HUES48 (cell line): ENCODE results near the gene SGCA.

Experiments
- H3K27ac ChIP-seq: one replicate; pipeline ENCODE4 v1.7.0; 2013; ENCODE audit warnings: low read depth, low read length, inconsistent platforms
- H3K27me3 ChIP-seq: 2 replicates; pipeline ENCODE4 v1.6.1; 2013; ENCODE audit warnings: mild to moderate bottlenecking, low read length; ENCODE audit not compliant: control insufficient read depth, insufficient read depth
- H3K36me3 ChIP-seq: 2 replicates; pipeline ENCODE4 v1.6.1; 2013; ENCODE audit warnings: low read length; ENCODE audit not compliant: control insufficient read depth, insufficient read depth
- H3K4me1 ChIP-seq: 2 replicates; pipeline ENCODE4 v1.6.1; 2013; ENCODE audit warnings: mild to moderate bottlenecking, low read length; ENCODE audit not compliant: control insufficient read depth, insufficient read depth
- H3K4me3 ChIP-seq: 2 replicates; pipeline ENCODE4 v1.5.1; 2013; ENCODE audit warnings: mild to moderate bottlenecking, low read depth, low read length
- H3K9ac ChIP-seq: 2 replicates; pipeline ENCODE4 v1.6.1; 2013; ENCODE audit warnings: mild to moderate bottlenecking, low read depth, low read length, moderate library complexity
- H3K9me3 ChIP-seq: 2 replicates; pipeline ENCODE4 v1.6.1; 2013; ENCODE audit warnings: low read length; ENCODE audit not compliant: control insufficient read depth, insufficient read depth

SGCA gene

GRCh38 chr17:50145532-50146229 is 20.1 kb upstream of the SGCA start:
- no peak overlapping the region for H3K4me3 ChIP-seq
- H3K36me3 ChIP-seq, result peaks cover 11% of the 10 kb centered on the region

GRCh38 chr17:50146230-50146926 is 19.4 kb upstream of the SGCA start:
- peaks cover 18% of the 10 kb centered on the region for H3K27me3 ChIP-seq
- no peak overlapping the region for H3K9ac ChIP-seq
- no peaks in the 10 kb centered on the region for H3K9me3 ChIP-seq
- H3K4me3 ChIP-seq, result no peak overlapping the region
- H3K4me1 ChIP-seq, result peaks cover 21% of the 10 kb centered on the region; the same call in 1 of the 2 replicates
- peaks cover 6% of the 10 kb centered on the region for H3K36me3 ChIP-seq
- no peak overlapping the region for H3K27ac ChIP-seq

More at GRCh38 chr17:50145532-50146229, 20.1 kb upstream of the SGCA start:
- Histone ChIP-seq H3K27me3 (peaks cover 17% of the 10 kb centered on the region), H3K9ac (no peak overlapping the region), H3K4me1 (peaks cover 18% of the 10 kb centered on the region; the same call in 1 of the 2 replicates), H3K9me3 (no peaks in the 10 kb centered on the region), H3K27ac (no peak overlapping the region)

- Histone ChIP-seq H3K9ac (no peak overlapping the region), H3K9me3 (no peaks in the 10 kb centered on the region), H3K4me3 (no peak overlapping the region), H3K36me3 (peaks cover 3% of the 10 kb centered on the region), H3K27ac (no peak overlapping the region), H3K27me3 (peaks cover 18% of the 10 kb centered on the region), H3K4me1 (peaks cover 24% of the 10 kb centered on the region; the same call in 1 of the 2 replicates)
These were observed 18.7 kb upstream of the SGCA start for GRCh38 chr17:50146927-50147665.

GRCh38 chr17:50147841-50148225 is 18.0 kb upstream of the SGCA start:
- no peak overlapping the region for H3K9ac ChIP-seq
- peaks cover 18% of the 10 kb centered on the region for H3K27me3 ChIP-seq
- peak overlapping the region; percentile 8 for H3K27ac ChIP-seq
- H3K4me1 ChIP-seq, result peaks cover 31% of the 10 kb centered on the region; the same call in 1 of the 2 replicates
- H3K9me3 ChIP-seq, result no peaks in the 10 kb centered on the region
- peak overlapping the region; percentile 46; the same call in 1 of the 2 replicates for H3K4me3 ChIP-seq
- H3K36me3 ChIP-seq, result peaks cover 3% of the 10 kb centered on the region

- Histone ChIP-seq H3K36me3 (peaks cover 3% of the 10 kb centered on the region), H3K4me1 (peaks cover 32% of the 10 kb centered on the region; the same call in 1 of the 2 replicates), H3K27ac (peak overlapping the region; percentile 8), H3K4me3 (peak overlapping the region; percentile 46), H3K9ac (no peak overlapping the region), H3K27me3 (peaks cover 18% of the 10 kb centered on the region), H3K9me3 (no peaks in the 10 kb centered on the region)
These were observed 17.3 kb upstream of the SGCA start for GRCh38 chr17:50148226-50149090.

GRCh38 chr17:50149091-50149416 is 16.8 kb upstream of the SGCA start:
- no peak overlapping the region for H3K27ac ChIP-seq
- H3K4me1 ChIP-seq, result peaks cover 32% of the 10 kb centered on the region; the same call in 1 of the 2 replicates
- H3K4me3 ChIP-seq, result peak overlapping the region; percentile 79
- peaks cover 3% of the 10 kb centered on the region for H3K36me3 ChIP-seq
- peaks cover 18% of the 10 kb centered on the region for H3K27me3 ChIP-seq
- no peak overlapping the region for H3K9ac ChIP-seq
- H3K9me3 ChIP-seq, result no peaks in the 10 kb centered on the region

- Histone ChIP-seq H3K4me3 (peak overlapping the region; percentile 79), H3K27me3 (peaks cover 18% of the 10 kb centered on the region), H3K27ac (no peak overlapping the region), H3K4me1 (peaks cover 32% of the 10 kb centered on the region; the same call in 1 of the 2 replicates), H3K9ac (no peak overlapping the region), H3K9me3 (no peaks in the 10 kb centered on the region), H3K36me3 (no peaks in the 10 kb centered on the region; the same call in 1 of the 2 replicates)
These were observed 16.1 kb upstream of the SGCA start for GRCh38 chr17:50149417-50150353.

- peak within 1 kb of the TSS; percentile 79 for H3K4me3 ChIP-seq
- no peak within 1 kb of the TSS for H3K9ac ChIP-seq
- no peaks in the 10 kb centered on the region for H3K36me3 ChIP-seq
- peaks cover 18% of the 10 kb centered on the region for H3K27me3 ChIP-seq
- peaks cover 32% of the 10 kb centered on the region; the same call in 1 of the 2 replicates for H3K4me1 ChIP-seq
- no peaks in the 10 kb centered on the region for H3K9me3 ChIP-seq
- peak within 1 kb of the TSS; percentile 39 for H3K27ac ChIP-seq
These were observed 15.3 kb upstream of the SGCA start, which contains the start of gene PPP1R9B for GRCh38 chr17:50150354-50151040. Gene PPP1R9B (minus strand): TSS chr17:50150677. CDS start chr17:50150513, 164 bp downstream.
